ENCODE results near the gene SLC35E3.

The SLC35E3 gene

DNA sequence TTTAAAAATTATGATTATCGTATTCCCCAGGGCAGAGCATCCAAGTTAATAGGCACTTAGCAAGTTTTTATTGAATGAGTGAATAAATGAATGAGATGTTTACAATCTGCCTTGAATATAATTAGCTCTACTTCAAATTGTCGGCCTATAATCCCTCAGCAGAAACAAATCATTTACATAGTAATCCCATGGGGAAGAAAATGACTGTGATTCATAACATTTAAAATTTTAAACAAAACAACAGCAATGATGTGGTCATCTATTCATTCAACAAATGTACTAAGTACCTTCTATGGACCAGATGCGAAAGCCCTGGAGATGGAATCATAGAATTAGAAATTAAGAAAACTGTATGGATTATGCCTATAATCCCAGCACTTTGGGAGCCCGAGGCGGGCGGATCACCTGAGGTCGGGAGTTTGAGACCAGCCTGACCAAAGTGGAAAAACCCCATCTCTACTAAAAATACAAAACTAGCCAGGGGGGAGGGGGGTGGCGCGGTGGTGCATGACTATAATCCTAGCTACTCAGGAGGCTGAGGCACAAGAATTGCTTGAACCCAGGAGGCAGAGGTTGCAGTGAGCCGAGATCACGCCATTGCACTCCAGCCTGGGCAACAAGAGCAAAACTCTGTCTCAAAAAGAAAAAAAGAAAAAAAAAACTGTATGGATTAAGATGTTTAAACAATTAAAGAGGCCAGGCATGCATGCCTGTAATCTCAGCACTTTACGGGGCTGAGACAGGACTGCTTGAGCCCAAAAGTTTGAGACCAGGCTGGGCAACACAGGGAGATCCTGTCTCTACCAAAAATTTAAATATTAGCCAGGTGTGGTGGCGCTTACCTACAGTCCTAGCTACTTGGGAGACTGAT lies 44.3 kb downstream of the SLC35E3 start:
- TF ChIP-seq, protein P1, sequence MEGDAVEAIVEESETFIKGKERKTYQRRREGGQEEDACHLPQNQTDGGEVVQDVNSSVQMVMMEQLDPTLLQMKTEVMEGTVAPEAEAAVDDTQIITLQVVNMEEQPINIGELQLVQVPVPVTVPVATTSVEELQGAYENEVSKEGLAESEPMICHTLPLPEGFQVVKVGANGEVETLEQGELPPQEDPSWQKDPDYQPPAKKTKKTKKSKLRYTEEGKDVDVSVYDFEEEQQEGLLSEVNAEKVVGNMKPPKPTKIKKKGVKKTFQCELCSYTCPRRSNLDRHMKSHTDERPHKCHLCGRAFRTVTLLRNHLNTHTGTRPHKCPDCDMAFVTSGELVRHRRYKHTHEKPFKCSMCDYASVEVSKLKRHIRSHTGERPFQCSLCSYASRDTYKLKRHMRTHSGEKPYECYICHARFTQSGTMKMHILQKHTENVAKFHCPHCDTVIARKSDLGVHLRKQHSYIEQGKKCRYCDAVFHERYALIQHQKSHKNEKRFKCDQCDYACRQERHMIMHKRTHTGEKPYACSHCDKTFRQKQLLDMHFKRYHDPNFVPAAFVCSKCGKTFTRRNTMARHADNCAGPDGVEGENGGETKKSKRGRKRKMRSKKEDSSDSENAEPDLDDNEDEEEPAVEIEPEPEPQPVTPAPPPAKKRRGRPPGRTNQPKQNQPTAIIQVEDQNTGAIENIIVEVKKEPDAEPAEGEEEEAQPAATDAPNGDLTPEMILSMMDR (IDR thresholded peaks at IDR 0.05; ENCODE audit: low read depth, low read length, missing control alignments), result no peak
- no peak for DNase-seq (ENCODE audit: low read depth)
- in situ Hi-C loops (cut with HindIII; ENCODE audit: low sequenced_read_pairs), result no loop called here
- no peak overlapping the region for H3K4me3 ChIP-seq (ENCODE audit: low read depth, low read length)

DNA sequence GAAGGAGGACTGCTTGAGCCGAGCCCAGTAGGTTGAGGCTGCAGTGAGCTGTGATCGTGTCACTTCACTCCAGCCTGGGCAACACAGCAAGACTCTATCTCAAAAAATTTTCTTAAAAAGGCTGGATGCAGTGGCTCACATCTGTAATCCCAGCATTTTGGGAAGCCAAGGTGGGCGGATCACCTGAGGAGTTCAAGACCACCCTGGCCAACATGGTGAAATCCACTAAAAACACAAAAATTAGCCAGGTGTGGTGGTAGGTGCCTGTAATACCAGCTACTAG lies 44.9 kb downstream of the SLC35E3 start:
- DNase-seq (ENCODE audit: low read depth), result no peak
- in situ Hi-C loops (cut with HindIII; ENCODE audit: low sequenced_read_pairs), result no loop called here
- no peak overlapping the region for H3K4me3 ChIP-seq (ENCODE audit: low read depth, low read length)
- TF ChIP-seq, protein P1 (IDR thresholded peaks at IDR 0.05; ENCODE audit: low read depth, low read length, missing control alignments), result no peak

DNA sequence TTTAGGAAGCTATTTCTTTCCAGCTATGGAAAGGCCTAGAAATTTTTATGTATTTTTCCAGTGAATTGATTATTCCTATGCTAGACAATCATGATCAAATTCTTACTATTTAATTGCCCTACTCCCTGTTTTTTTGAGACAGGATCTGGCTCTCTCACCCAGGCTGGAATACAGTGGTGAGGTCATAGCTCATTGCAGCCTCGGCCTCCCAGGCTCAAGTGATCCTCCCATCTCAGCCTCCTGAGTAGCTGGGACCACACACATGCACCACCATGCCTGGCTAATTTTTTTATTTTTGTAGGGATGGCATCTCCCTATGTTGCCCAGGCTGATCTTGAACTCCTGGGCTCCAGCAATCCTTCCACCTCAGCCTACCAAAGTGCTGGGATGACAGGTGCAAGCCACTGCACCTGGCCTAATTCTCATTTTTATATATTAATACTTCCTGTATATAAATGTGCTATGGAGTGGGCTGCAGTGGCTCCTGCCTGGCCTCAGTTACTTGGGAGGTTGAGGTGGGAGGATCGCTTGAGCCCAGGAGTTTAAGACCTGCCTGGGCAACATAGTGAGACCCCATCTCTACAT lies 46.0 kb downstream of the SLC35E3 start:
- in situ Hi-C loops (cut with HindIII; ENCODE audit: low sequenced_read_pairs), result no loop called here
- no peak overlapping the region for H3K4me3 ChIP-seq (ENCODE audit: low read depth, low read length)
- DNase-seq (ENCODE audit: low read depth), result no peak
- TF ChIP-seq, protein P1 (IDR thresholded peaks at IDR 0.05; ENCODE audit: low read depth, low read length, missing control alignments), result no peak

DNA sequence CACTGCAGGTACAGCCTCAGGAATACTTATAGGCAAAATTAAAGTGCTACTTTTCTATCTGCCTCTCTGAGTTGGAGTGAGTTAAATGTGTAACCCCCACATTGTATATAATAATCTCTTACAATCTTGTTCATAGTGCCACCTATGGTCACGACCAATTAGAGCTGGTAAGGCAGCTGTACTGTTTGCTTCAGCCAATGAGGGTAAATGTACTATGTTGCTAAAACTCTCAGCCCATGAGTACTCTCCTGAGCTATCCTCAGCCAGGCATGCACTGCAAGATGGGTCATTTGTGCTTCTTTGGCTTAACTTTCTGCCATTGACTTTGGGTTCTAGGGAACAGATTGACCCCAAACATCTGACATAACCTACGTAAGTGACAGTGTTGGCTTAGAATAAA lies 47.0 kb downstream of the SLC35E3 start:
- no peak for DNase-seq (ENCODE audit: low read depth)
- TF ChIP-seq, protein P1 (IDR thresholded peaks at IDR 0.05; ENCODE audit: low read depth, low read length, missing control alignments), result no peak
- H3K4me3 ChIP-seq (ENCODE audit: low read depth, low read length), result no peak overlapping the region
- in situ Hi-C loops (cut with HindIII; ENCODE audit: low sequenced_read_pairs), result no loop called here

DNA sequence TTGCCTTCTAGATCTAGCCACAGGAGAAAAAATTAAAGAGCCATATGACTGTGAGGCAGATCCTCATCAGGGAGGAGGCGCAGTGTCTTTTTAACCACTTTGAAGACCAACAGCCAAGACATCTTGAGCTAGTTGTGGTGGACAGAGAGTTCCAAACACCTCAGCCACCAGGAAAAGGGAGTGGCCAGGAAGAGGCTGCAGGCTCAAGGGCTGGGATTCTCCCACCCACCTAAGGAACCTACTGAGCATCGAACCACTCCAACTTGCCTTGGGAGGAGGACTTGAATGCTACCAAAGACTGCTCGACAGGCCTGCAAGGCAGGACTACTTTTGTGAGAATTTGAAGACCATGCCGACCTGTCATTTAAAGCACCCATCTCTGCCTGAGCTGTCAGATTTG lies 47.5 kb downstream of the SLC35E3 start:
- no peak for DNase-seq (ENCODE audit: low read depth)
- in situ Hi-C loops (cut with HindIII; ENCODE audit: low sequenced_read_pairs), result no loop called here
- no peak overlapping the region for H3K4me3 ChIP-seq (ENCODE audit: low read depth, low read length)
- TF ChIP-seq, protein P1 (IDR thresholded peaks at IDR 0.05; ENCODE audit: low read depth, low read length, missing control alignments), result no peak

DNA sequence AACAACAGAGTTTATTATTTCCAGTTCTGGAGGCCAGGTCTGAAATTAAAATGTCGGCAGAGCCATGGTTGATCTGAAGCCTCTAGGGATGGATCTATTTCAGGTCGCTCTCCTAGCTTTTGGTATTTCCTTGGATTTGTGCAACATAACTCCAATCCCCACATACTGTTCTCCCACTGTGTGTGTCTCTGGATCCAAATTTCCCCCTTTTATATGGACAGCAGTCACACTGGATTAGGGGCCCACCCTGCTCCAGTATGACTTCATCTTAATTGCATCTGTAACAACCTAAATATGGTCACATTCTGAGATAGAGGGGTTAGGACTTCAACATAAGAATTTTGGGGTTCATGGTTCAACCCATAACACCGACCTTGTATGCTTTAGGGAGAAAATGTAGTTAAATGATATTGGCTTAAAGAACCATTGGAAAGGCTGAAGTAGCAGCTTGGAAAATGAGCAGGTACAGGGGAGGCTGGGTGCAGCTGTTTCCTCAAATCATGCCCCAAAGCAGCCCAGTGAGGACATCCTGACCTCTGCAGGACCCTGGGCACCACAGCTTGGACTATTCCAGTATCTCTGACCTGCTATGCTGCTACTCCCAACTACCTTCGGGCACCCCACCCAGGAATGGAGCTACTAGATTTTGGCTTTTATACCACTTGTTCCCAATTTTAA lies 48.1 kb downstream of the SLC35E3 start:
- DNase-seq (ENCODE audit: low read depth), result no peak
- TF ChIP-seq, protein P1 (IDR thresholded peaks at IDR 0.05; ENCODE audit: low read depth, low read length, missing control alignments), result no peak
- in situ Hi-C loops (cut with HindIII; ENCODE audit: low sequenced_read_pairs), result no loop called here

More for the DNA sequence above, 48.1 kb downstream of the SLC35E3 start:
- no peak overlapping the region for H3K4me3 ChIP-seq (ENCODE audit: low read depth, low read length)

All from astrocyte of the cerebellum (primary cell).